Measurements from ENCODE around the gene ELOVL5. TPM values are rescaled to one million over a fixed set of nuclear protein-coding genes. Genes with fewer than 3 reads are reported as not detected.

ELOVL5 gene
- 10 to 100 TPM; 12.4 to 50.0 (median 33.2) TPM for total RNA-seq

- intact Hi-C loops (cut with DNase I), result loop anchor here (10.0 kb wide), 1 partner anchor 54 kb away; no protein-coding TSS in a partner anchor
- Histone ChIP-seq H3K27ac (peak within 1 kb of the TSS; percentile 91 to 99 (median 98)), H3K36me3 (no peaks in the 10 kb centered on the region), H3K27me3 (no peaks in the 10 kb centered on the region), H3K9me3 (no peaks in the 10 kb centered on the region), H3K4me3 (peak within 1 kb of the TSS; percentile 64 to 99 (median 95)), H3K4me1 (peaks cover 3 to 48% (median 7%) of the 10 kb centered on the region in 3 donors)
- peak; percentile 96 for DNase-seq
- 0% methylated on average over 11 to 29 of the region's 101 CpGs for WGBS, 2 donors
- TF ChIP-seq POLR2A (IDR thresholded peaks at IDR 0.05) (peak in 3 of 4 donors; percentile 78 to 91 (median 83)), CTCF (IDR thresholded peaks at IDR 0.05) (peak in 3 of 6 experiments; percentile 3 to 24 (median 9))
These were observed at the start of gene ELOVL5 for GRCh38 chr6:53348371-53349208. ELOVL5 (minus strand) TSS chr6:53348950; CDS start chr6:53295699, 53,251 bp downstream.

- Histone ChIP-seq H3K36me3 (no peaks in the 10 kb centered on the region), H3K4me3 (no peak overlapping the region), H3K4me1 (no peaks in the 10 kb centered on the region), H3K27ac (no peak overlapping the region), H3K9me3 (no peaks in the 10 kb centered on the region), H3K27me3 (no peaks in the 10 kb centered on the region)
- intact Hi-C loops (cut with DNase I), result no loop called here
- 67 to 76% methylated on average over 3 of the region's 3 CpGs for WGBS, 2 donors
- no peak for DNase-seq
- TF ChIP-seq POLR2A (IDR thresholded peaks at IDR 0.05), result no peak
- TF ChIP-seq CTCF (IDR thresholded peaks at IDR 0.05), result no peak
These were observed 48.5 kb upstream of the ELOVL5 start for GRCh38 chr6:53397283-53397682.

GRCh38 chr6:53395986-53396385, 47.2 kb upstream of the ELOVL5 start:
- no peaks in the 10 kb centered on the region for H3K27me3 ChIP-seq
- no peak overlapping the region for H3K27ac ChIP-seq
- H3K36me3 ChIP-seq, result no peaks in the 10 kb centered on the region
- H3K9me3 ChIP-seq, result no peaks in the 10 kb centered on the region
- TF ChIP-seq CTCF (IDR thresholded peaks at IDR 0.05) (no peak), POLR2A (IDR thresholded peaks at IDR 0.05) (no peak)
- no peaks in the 10 kb centered on the region for H3K4me1 ChIP-seq
- no peak for DNase-seq
- intact Hi-C loops (cut with DNase I), result no loop called here
- no peak overlapping the region for H3K4me3 ChIP-seq

GRCh38 chr6:53394704-53395103, 46.0 kb upstream of the ELOVL5 start:
- WGBS, 2 donors, result 89 to 90% methylated on average over 3 of the region's 3 CpGs
- H3K9me3 ChIP-seq, result no peaks in the 10 kb centered on the region
- TF ChIP-seq CTCF (IDR thresholded peaks at IDR 0.05) (no peak), POLR2A (IDR thresholded peaks at IDR 0.05) (no peak)
- no peak for DNase-seq
- no peaks in the 10 kb centered on the region for H3K4me1 ChIP-seq
- intact Hi-C loops (cut with DNase I), result no loop called here
- H3K36me3 ChIP-seq, result no peaks in the 10 kb centered on the region
- no peak overlapping the region for H3K4me3 ChIP-seq
- no peaks in the 10 kb centered on the region for H3K27me3 ChIP-seq
- no peak overlapping the region for H3K27ac ChIP-seq

- DNase-seq, result no peak
- H3K36me3 ChIP-seq, result no peaks in the 10 kb centered on the region
- no peaks in the 10 kb centered on the region for H3K4me1 ChIP-seq
- no peak overlapping the region for H3K27ac ChIP-seq
- TF ChIP-seq POLR2A (IDR thresholded peaks at IDR 0.05) (no peak), CTCF (IDR thresholded peaks at IDR 0.05) (no peak)
- no peaks in the 10 kb centered on the region for H3K27me3 ChIP-seq
- no peaks in the 10 kb centered on the region for H3K9me3 ChIP-seq
- 83 to 90% methylated on average over 3 of the region's 3 CpGs for WGBS, 2 donors
- no peak overlapping the region for H3K4me3 ChIP-seq
- intact Hi-C loops (cut with DNase I), result no loop called here
These were observed 42.4 kb upstream of the ELOVL5 start for GRCh38 chr6:53391170-53391569.
